ENCODE data around the gene DGKB. TPM values are rescaled to one million over a fixed set of nuclear protein-coding genes. Genes with fewer than 3 reads are reported as not detected.

Gene DGKB
- total and polyA plus RNA-seq, 9 donors: under 0.01 to 1.3 (median 0.28) TPM; not detected in 2

GRCh38 chr7:14886533-14886932 is 16.0 kb downstream of the DGKB start:
- no peak for DNase-seq
- H3K27ac ChIP-seq: no peak overlapping the region
- H3K27me3 ChIP-seq: no peaks in the 10 kb centered on the region
- H3K4me3 ChIP-seq: no peak overlapping the region
- WGBS, 3 donors: 70 to 77% (median 71%) methylated on average over 3 of the region's 3 CpGs
- intact Hi-C loops (cut with DNase I): no loop called here
- no peaks in the 10 kb centered on the region for H3K4me1 ChIP-seq (ENCODE audit: insufficient read depth)
- H3K9me3 ChIP-seq: no peaks in the 10 kb centered on the region
- H3K36me3 ChIP-seq: no peaks in the 10 kb centered on the region
- TF ChIP-seq POLR2A (IDR thresholded peaks at IDR 0.05) (no peak), CTCF (IDR thresholded peaks at IDR 0.05) (no peak), EP300 (IDR thresholded peaks at IDR 0.05) (no peak)

- Histone ChIP-seq H3K4me3 (no peak overlapping the region), H3K27ac (no peak overlapping the region), H3K36me3 (no peaks in the 10 kb centered on the region), H3K27me3 (no peaks in the 10 kb centered on the region), H3K9me3 (no peaks in the 10 kb centered on the region), H3K4me1 (ENCODE audit: insufficient read depth) (no peaks in the 10 kb centered on the region)
- intact Hi-C loops (cut with DNase I): no loop called here
- no peak for DNase-seq
- 65 to 78% (median 68%) methylated on average over 8 of the region's 8 CpGs for WGBS, 3 donors
- TF ChIP-seq CTCF (IDR thresholded peaks at IDR 0.05) (no peak), POLR2A (IDR thresholded peaks at IDR 0.05) (no peak), EP300 (IDR thresholded peaks at IDR 0.05) (no peak)
Observed at GRCh38 chr7:14875941-14876587, 26.5 kb downstream of the DGKB start.

- no peak overlapping the region for H3K27ac ChIP-seq
- H3K36me3 ChIP-seq: no peaks in the 10 kb centered on the region
- H3K4me3 ChIP-seq: no peak overlapping the region
- H3K4me1 ChIP-seq (ENCODE audit: insufficient read depth): no peaks in the 10 kb centered on the region
- no peaks in the 10 kb centered on the region for H3K9me3 ChIP-seq
- WGBS, 3 donors: 75 to 91% (median 76%) methylated on average over 6 of the region's 6 CpGs
- H3K27me3 ChIP-seq: no peaks in the 10 kb centered on the region
- intact Hi-C loops (cut with DNase I): no loop called here
- TF ChIP-seq POLR2A (IDR thresholded peaks at IDR 0.05) (no peak), CTCF (IDR thresholded peaks at IDR 0.05) (no peak), EP300 (IDR thresholded peaks at IDR 0.05) (no peak)
- DNase-seq: no peak
Observed at GRCh38 chr7:14871880-14872279, 30.7 kb downstream of the DGKB start.

- no peaks in the 10 kb centered on the region for H3K9me3 ChIP-seq
- no peak overlapping the region for H3K4me3 ChIP-seq
- TF ChIP-seq EP300 (IDR thresholded peaks at IDR 0.05) (no peak), POLR2A (IDR thresholded peaks at IDR 0.05) (no peak), CTCF (IDR thresholded peaks at IDR 0.05) (no peak)
- DNase-seq: no peak
- intact Hi-C loops (cut with DNase I): no loop called here
- no peaks in the 10 kb centered on the region for H3K4me1 ChIP-seq (ENCODE audit: insufficient read depth)
- H3K27ac ChIP-seq: no peak overlapping the region
- no peaks in the 10 kb centered on the region for H3K27me3 ChIP-seq
- 76 to 91% (median 81%) methylated on average over 11 of the region's 11 CpGs for WGBS, 3 donors
- H3K36me3 ChIP-seq: no peaks in the 10 kb centered on the region
Observed at GRCh38 chr7:14870394-14870793, 32.2 kb downstream of the DGKB start.

All from ovary (tissue), 9 donors.